ENCODE results near the gene DDAH1.
A peak's percentile ranks its signal among the peaks of the same experiment; 100 is the strongest.

The DDAH1 gene

DNA sequence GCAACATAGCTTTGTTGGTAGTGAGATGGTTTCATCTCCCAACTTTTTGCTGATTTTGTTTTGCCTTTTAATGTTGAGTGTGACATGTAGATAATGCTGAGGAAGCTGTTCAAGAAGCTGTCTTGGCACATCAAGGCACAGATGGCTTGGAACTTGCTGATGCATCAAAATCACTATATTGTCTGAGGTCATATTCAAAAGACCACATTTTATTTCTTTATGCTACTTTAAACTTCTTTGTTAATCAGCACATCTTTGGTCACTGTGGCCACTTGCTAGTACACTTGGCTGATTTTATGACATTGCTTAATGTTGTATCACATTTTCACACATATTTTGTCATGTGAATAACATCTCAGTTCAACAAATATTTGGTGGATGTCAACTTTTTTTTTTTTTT, 101.4 kb downstream of the DDAH1 start:
- no peak overlapping the region for H3K9ac ChIP-seq (ENCODE audit: low read depth, low read length)
- H4K20me1 ChIP-seq (ENCODE audit: insufficient read depth, low read length), result no peaks in the 10 kb centered on the region
- no peak for ATAC-seq (ENCODE audit: insufficient read depth, low read depth)
- no peak overlapping the region for H2AFZ ChIP-seq (ENCODE audit: low read depth, low read length)
- DNase-seq, result no peak
- H3K9me3 ChIP-seq (ENCODE audit: insufficient read depth, low read length, severe bottlenecking), result no peaks in the 10 kb centered on the region
- H3K79me2 ChIP-seq (ENCODE audit: insufficient read depth, low read length), result no peaks in the 10 kb centered on the region
- no peak for TF ChIP-seq EZH2 (IDR thresholded peaks at IDR 0.05; ENCODE audit: borderline replicate concordance, low read depth, low read length, severe bottlenecking)
- TF ChIP-seq, protein P1, sequence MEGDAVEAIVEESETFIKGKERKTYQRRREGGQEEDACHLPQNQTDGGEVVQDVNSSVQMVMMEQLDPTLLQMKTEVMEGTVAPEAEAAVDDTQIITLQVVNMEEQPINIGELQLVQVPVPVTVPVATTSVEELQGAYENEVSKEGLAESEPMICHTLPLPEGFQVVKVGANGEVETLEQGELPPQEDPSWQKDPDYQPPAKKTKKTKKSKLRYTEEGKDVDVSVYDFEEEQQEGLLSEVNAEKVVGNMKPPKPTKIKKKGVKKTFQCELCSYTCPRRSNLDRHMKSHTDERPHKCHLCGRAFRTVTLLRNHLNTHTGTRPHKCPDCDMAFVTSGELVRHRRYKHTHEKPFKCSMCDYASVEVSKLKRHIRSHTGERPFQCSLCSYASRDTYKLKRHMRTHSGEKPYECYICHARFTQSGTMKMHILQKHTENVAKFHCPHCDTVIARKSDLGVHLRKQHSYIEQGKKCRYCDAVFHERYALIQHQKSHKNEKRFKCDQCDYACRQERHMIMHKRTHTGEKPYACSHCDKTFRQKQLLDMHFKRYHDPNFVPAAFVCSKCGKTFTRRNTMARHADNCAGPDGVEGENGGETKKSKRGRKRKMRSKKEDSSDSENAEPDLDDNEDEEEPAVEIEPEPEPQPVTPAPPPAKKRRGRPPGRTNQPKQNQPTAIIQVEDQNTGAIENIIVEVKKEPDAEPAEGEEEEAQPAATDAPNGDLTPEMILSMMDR (IDR thresholded peaks at IDR 0.05; ENCODE audit: borderline replicate concordance, extremely low read depth, low read length, poor library complexity, severe bottlenecking), result no peak
- H3K27ac ChIP-seq (ENCODE audit: low read length), result no peak overlapping the region
- no peaks in the 10 kb centered on the region for H3K4me1 ChIP-seq (ENCODE audit: insufficient read depth, low read length)
- H3K36me3 ChIP-seq (ENCODE audit: insufficient read depth, low read length), result no peaks in the 10 kb centered on the region
- no peak overlapping the region for H3K4me2 ChIP-seq (ENCODE audit: insufficient read depth, low read length)
- no peak overlapping the region for H3K4me3 ChIP-seq (ENCODE audit: low read depth in 1 of 2, low read length in 2 of 2)
- H3K27me3 ChIP-seq (ENCODE audit: insufficient read depth, low read length, poor library complexity), result no peaks in the 10 kb centered on the region

DNA sequence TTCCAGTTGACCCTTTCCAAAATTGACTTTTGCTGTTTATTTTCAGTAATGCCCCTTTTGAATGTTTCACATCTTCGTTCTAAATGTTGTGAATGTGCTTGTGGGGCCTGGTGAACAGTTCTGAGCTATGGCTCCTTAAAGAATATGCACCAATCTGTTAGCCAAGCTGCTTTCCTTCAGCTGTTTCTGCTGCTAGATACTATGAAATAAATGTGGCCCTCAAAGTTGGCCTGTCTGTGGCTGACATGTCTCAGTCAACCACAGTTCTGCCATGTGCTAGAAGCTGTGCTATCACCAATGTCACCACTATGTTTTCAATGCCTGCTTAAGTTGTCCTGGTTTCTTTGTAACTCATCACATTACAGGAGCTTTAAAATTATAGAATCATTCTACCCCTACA, 101.9 kb downstream of the DDAH1 start:
- Histone ChIP-seq H3K4me3 (ENCODE audit: low read depth in 1 of 2, low read length in 2 of 2) (no peak overlapping the region), H3K27me3 (ENCODE audit: insufficient read depth, low read length, poor library complexity) (no peaks in the 10 kb centered on the region), H3K9me3 (ENCODE audit: insufficient read depth, low read length, severe bottlenecking) (no peaks in the 10 kb centered on the region), H2AFZ (ENCODE audit: low read depth, low read length) (no peak overlapping the region), H4K20me1 (ENCODE audit: insufficient read depth, low read length) (no peaks in the 10 kb centered on the region), H3K4me2 (ENCODE audit: insufficient read depth, low read length) (no peak overlapping the region), H3K9ac (ENCODE audit: low read depth, low read length) (no peak overlapping the region), H3K79me2 (ENCODE audit: insufficient read depth, low read length) (no peaks in the 10 kb centered on the region), H3K4me1 (ENCODE audit: insufficient read depth, low read length) (no peaks in the 10 kb centered on the region), H3K36me3 (ENCODE audit: insufficient read depth, low read length) (no peaks in the 10 kb centered on the region), H3K27ac (ENCODE audit: low read length) (no peak overlapping the region)
- TF ChIP-seq, protein P1 (IDR thresholded peaks at IDR 0.05; ENCODE audit: borderline replicate concordance, extremely low read depth, low read length, poor library complexity, severe bottlenecking), result no peak
- TF ChIP-seq EZH2 (IDR thresholded peaks at IDR 0.05; ENCODE audit: borderline replicate concordance, low read depth, low read length, severe bottlenecking), result no peak
- DNase-seq (no peak), ATAC-seq (ENCODE audit: insufficient read depth, low read depth) (0 out of 3 replicates have a peak, but pooled peaks have one; percentile 37)

GRCh38 chr1:85361606-85362296, 103.2 kb downstream of the DDAH1 start:
- no peak for TF ChIP-seq EZH2 (IDR thresholded peaks at IDR 0.05; ENCODE audit: borderline replicate concordance, low read depth, low read length, severe bottlenecking)
- TF ChIP-seq, protein P1 (IDR thresholded peaks at IDR 0.05; ENCODE audit: borderline replicate concordance, extremely low read depth, low read length, poor library complexity, severe bottlenecking), result no peak
- no peak for ATAC-seq (ENCODE audit: insufficient read depth, low read depth)
- no peak overlapping the region for H3K27ac ChIP-seq (ENCODE audit: low read length)
- no peaks in the 10 kb centered on the region for H4K20me1 ChIP-seq (ENCODE audit: insufficient read depth, low read length)
- H2AFZ ChIP-seq (ENCODE audit: low read depth, low read length), result no peak overlapping the region
- H3K4me3 ChIP-seq (ENCODE audit: low read depth in 1 of 2, low read length in 2 of 2), result no peak overlapping the region
- H3K27me3 ChIP-seq (ENCODE audit: insufficient read depth, low read length, poor library complexity), result no peaks in the 10 kb centered on the region
- no peak overlapping the region for H3K9ac ChIP-seq (ENCODE audit: low read depth, low read length)
- no peak overlapping the region for H3K4me2 ChIP-seq (ENCODE audit: insufficient read depth, low read length)
- H3K4me1 ChIP-seq (ENCODE audit: insufficient read depth, low read length), result no peaks in the 10 kb centered on the region
- H3K79me2 ChIP-seq (ENCODE audit: insufficient read depth, low read length), result no peaks in the 10 kb centered on the region
- no peaks in the 10 kb centered on the region for H3K36me3 ChIP-seq (ENCODE audit: insufficient read depth, low read length)
- H3K9me3 ChIP-seq (ENCODE audit: insufficient read depth, low read length, severe bottlenecking), result no peaks in the 10 kb centered on the region
- DNase-seq, result no peak
